ENCODE data around the gene LCMT1.
A peak's percentile ranks its signal among the peaks of the same experiment; 100 is the strongest.
"Not testable (repeated sequence)": the region's sequence is repeated elsewhere in the genome, so short reads cannot be mapped to it uniquely, and the experiment has no call there.

LCMT1 gene

GRCh38 chr16:25148568-25149215 lies 37.1 kb downstream of the LCMT1 start:
- DNase-seq (ENCODE audit: low read depth): no peak

GRCh38 chr16:25151996-25152395 lies 40.5 kb downstream of the LCMT1 start:
- DNase-seq (ENCODE audit: low read depth): peak; percentile 46

GRCh38 chr16:25155553-25156460 lies 44.3 kb downstream of the LCMT1 start:
- DNase-seq (ENCODE audit: low read depth): no peak

GRCh38 chr16:25157271-25157875 lies 45.8 kb downstream of the LCMT1 start:
- DNase-seq (ENCODE audit: low read depth): no peak

- DNase-seq (ENCODE audit: low read depth): no peak
These were observed 46.9 kb downstream of the LCMT1 start for GRCh38 chr16:25158401-25158800.

- DNase-seq (ENCODE audit: low read depth): no peak
These were observed 50.3 kb downstream of the LCMT1 start for GRCh38 chr16:25161753-25162367.

GRCh38 chr16:25163683-25164082 lies 52.1 kb downstream of the LCMT1 start:
- DNase-seq (ENCODE audit: low read depth): no peak

GRCh38 chr16:25165284-25165683 lies 53.7 kb downstream of the LCMT1 start:
- no peak for DNase-seq (ENCODE audit: low read depth)

- DNase-seq (ENCODE audit: low read depth): not testable (repeated sequence)
These were observed 56.4 kb downstream of the LCMT1 start for GRCh38 chr16:25167920-25168319.

- DNase-seq (ENCODE audit: low read depth): no peak
These were observed 59.8 kb downstream of the LCMT1 start for GRCh38 chr16:25171390-25171789.

GRCh38 chr16:25172831-25173230 lies 61.3 kb downstream of the LCMT1 start:
- no peak for DNase-seq (ENCODE audit: low read depth)

GRCh38 chr16:25174285-25174684 lies 62.7 kb downstream of the LCMT1 start:
- DNase-seq (ENCODE audit: low read depth): no peak

GRCh38 chr16:25176136-25176535 lies 64.6 kb downstream of the LCMT1 start:
- DNase-seq (ENCODE audit: low read depth): no peak

GRCh38 chr16:25177512-25177830 lies 65.9 kb downstream of the LCMT1 start:
- no peak for DNase-seq (ENCODE audit: low read depth)

GRCh38 chr16:25177831-25178688 lies 66.5 kb downstream of the LCMT1 start:
- DNase-seq (ENCODE audit: low read depth): no peak

- DNase-seq (ENCODE audit: low read depth): not testable (repeated sequence)
These were observed 69.7 kb downstream of the LCMT1 start for GRCh38 chr16:25181236-25181635.

GRCh38 chr16:25184771-25185170 lies 73.2 kb downstream of the LCMT1 start:
- DNase-seq (ENCODE audit: low read depth): no peak

GRCh38 chr16:25187491-25187795 lies 75.9 kb downstream of the LCMT1 start:
- DNase-seq (ENCODE audit: low read depth): no peak

- DNase-seq (ENCODE audit: low read depth): peak; percentile 6
These were observed 77.8 kb downstream of the LCMT1 start for GRCh38 chr16:25189305-25189704.

GRCh38 chr16:25192096-25192495 lies 80.6 kb downstream of the LCMT1 start:
- peak; percentile 27 for DNase-seq (ENCODE audit: low read depth)

- no peak for DNase-seq (ENCODE audit: low read depth)
These were observed 82.8 kb downstream of the LCMT1 start for GRCh38 chr16:25194273-25194878.

Data from fibroblast of gingiva (primary cell).